Mucosa of descending colon (tissue), 3 donors: ENCODE results near the gene ST6GALNAC1. TPM values are rescaled to one million over a fixed set of nuclear protein-coding genes. Genes with fewer than 3 reads are reported as not detected.

Experiments
- ATAC-seq: fragments of 200-7000 bp; cut with Tn5 transposase; one replicate; pipeline ENCODE4 v1.9.1; 2020; ENCODE audit warnings: mild to moderate bottlenecking, moderate library complexity
- DNase-seq, 3 donors: peaks; one replicate each; pipeline ENCODE4 v3.0.0-alpha.2; 2020
- H3K36me3 ChIP-seq: fragments of 200-600 bp; one replicate; pipeline ENCODE4 v1.8.0; 2021; ENCODE audit warnings: low read depth, mild to moderate bottlenecking
- H3K4me1 ChIP-seq: fragments of 200-600 bp; one replicate; pipeline ENCODE4 v1.8.0; 2021; ENCODE audit warnings: low read depth, mild to moderate bottlenecking
- H3K4me3 ChIP-seq: fragments of 200-600 bp; one replicate; pipeline ENCODE4 v1.8.0; 2021; ENCODE audit warnings: mild to moderate bottlenecking
- H3K9me3 ChIP-seq: fragments of 200-600 bp; one replicate; pipeline ENCODE4 v1.8.0; 2021; ENCODE audit warnings: mild to moderate bottlenecking
- intact Hi-C, 2 donors: fragments of 100-400 bp; cut with DNase I in 1 of 2; cut with micrococcal nuclease in 1 of 2; formaldehyde crosslinking; loops; one replicate each; pipeline versions ENCODE4 v1.11.0 to v1.11.1; 2022; cut with DNase I, micrococcal nuclease
- total RNA-seq, 3 donors: library from RNA; stranded (reverse); fragmentation: NEBNext Ultra II Directional in 2 of 3; extraction: Animal tissue kit (Norgen Biotek cat#: 25700) in 2 of 3; gene quantifications; one replicate each; pipeline versions ENCODE4 v1.2.1 to v1.2.4, GENCODE V29; 2021 to 2023
- TF ChIP-seq, protein P1 (sequence below): fragments of 200-600 bp; IDR thresholded peaks from one replicate; pipeline ENCODE4 v1.8.0; 2022; ENCODE audit warnings: antibody characterized with exemption, mild to moderate bottlenecking
- donor health status: DM: no; HTN: no; CAD: no; lungs with moderate emphysema.
- donor health status: DM: no; HTN: no; CAD: no.
- donor health status: DM: no; HTN: yes; CAD: no.

ST6GALNAC1 gene
- total RNA-seq, 3 donors from 2014 or later: 90.2 to 363 (median 336) TPM

- TF ChIP-seq, protein P1, sequence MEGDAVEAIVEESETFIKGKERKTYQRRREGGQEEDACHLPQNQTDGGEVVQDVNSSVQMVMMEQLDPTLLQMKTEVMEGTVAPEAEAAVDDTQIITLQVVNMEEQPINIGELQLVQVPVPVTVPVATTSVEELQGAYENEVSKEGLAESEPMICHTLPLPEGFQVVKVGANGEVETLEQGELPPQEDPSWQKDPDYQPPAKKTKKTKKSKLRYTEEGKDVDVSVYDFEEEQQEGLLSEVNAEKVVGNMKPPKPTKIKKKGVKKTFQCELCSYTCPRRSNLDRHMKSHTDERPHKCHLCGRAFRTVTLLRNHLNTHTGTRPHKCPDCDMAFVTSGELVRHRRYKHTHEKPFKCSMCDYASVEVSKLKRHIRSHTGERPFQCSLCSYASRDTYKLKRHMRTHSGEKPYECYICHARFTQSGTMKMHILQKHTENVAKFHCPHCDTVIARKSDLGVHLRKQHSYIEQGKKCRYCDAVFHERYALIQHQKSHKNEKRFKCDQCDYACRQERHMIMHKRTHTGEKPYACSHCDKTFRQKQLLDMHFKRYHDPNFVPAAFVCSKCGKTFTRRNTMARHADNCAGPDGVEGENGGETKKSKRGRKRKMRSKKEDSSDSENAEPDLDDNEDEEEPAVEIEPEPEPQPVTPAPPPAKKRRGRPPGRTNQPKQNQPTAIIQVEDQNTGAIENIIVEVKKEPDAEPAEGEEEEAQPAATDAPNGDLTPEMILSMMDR: no peak
- Histone ChIP-seq H3K36me3 (no peaks in the 10 kb centered on the region), H3K9me3 (no peaks in the 10 kb centered on the region), H3K4me3 (no peak overlapping the region), H3K4me1 (no peaks in the 10 kb centered on the region)
- ATAC-seq (no peak), DNase-seq (no peak)
- intact Hi-C loops: no loop called here
These were observed 50.2 kb downstream of the ST6GALNAC1 start for GRCh38 chr17:76593384-76593826.

GRCh38 chr17:76588182-76588581 is 55.4 kb downstream of the ST6GALNAC1 start:
- no peak for DNase-seq
- no peaks in the 10 kb centered on the region for H3K36me3 ChIP-seq
- TF ChIP-seq, protein P1: no peak
- ATAC-seq: no peak
- H3K9me3 ChIP-seq: no peaks in the 10 kb centered on the region
- peaks cover 14% of the 10 kb centered on the region for H3K4me1 ChIP-seq
- intact Hi-C loops: no loop called here
- no peak overlapping the region for H3K4me3 ChIP-seq

DNA sequence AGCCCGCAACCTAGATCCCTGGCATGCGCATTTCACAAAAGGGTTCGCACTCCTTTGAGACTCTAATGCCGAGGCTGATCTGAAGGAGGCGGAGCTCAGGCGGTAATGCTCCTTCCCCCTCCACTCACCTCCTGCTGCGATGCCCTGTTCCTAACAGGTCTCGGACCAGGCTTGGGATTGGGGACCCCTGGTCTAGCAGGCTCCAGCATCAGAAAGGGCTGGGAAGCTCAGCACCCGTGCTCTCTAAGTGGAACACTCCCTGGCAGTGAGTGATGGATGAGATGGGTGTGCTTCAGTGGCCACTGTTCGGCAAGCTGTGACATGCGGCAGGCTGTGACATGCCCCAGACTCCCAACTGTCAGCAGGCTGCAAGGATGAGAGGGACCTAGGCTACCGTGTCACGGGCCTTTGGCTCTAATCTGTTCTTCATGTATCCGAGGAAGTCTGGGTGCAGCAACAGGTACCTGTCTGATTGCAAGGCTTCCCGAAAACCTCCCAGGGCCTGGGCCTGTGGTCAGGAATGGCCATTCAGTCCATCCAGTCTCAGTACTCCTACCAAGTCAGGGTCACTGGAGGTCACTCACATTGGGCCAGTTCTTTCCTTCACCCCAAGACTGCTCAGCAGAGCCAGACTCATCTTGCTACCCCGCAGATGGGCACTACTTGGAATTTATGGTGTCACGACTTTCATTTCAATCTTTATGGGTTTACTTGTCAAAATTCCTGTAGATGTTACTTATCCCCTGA is 56.6 kb downstream of the ST6GALNAC1 start:
- no peak for DNase-seq
- intact Hi-C loops: no loop called here
- H3K9me3 ChIP-seq: no peaks in the 10 kb centered on the region
- peaks cover 14% of the 10 kb centered on the region for H3K4me1 ChIP-seq
- ATAC-seq: no peak
- H3K36me3 ChIP-seq: no peaks in the 10 kb centered on the region
- TF ChIP-seq, protein P1: no peak
- no peak overlapping the region for H3K4me3 ChIP-seq

DNA sequence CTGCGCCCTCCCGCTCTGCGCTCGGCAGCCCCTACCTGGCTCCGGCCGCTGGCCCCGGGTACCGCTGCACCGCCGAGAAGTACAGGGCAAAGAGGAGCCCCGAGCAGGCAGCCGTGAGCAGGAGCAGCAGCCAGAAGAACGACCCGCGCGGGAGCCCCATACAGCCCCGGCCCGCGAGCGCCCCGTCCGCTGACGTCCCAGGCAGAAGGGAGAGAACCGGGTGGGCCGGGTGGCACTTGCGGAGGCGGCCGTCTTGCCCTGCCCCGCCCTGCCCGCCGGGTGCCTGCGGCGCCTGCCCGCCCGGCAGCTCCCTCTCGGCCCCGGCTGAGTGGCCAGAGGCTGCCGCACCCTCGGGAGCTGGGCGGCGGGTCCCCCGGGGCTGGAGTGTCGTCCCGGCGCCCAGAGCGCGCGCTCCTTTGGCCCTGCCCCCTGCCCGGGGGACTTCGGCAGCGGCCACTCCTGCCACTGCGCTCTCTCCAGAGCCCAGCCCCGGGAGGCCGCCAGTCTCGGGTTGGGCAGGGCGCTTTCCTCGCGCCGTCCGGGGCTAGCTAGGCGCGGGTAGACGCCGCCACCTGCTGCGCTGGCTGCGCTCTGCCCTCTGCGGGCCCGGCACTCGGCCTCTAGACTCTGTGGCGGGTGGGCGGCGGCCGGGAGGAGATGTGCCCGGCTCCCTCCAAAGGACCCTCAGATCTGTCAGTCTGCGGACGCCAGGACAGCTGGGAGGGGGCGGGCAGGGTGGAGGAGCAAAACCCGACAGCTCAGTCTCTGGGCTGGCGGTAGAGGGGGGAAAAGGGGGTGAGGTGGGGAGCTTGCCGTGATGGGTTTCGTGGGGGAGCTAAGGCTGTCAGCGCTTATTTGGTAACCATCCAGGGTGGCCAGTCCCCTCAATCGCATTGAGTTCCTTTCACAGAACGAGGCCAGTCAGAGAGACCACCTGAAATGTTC is 57.6 kb downstream of the ST6GALNAC1 start, which contains the start of gene ST6GALNAC2:
Gene ST6GALNAC2 (minus strand): TSS at position 212 of the 945 bp plus-strand sequence. CDS start 52 bp downstream, at position 160.
- TF ChIP-seq, protein P1: no peak
- H3K4me1 ChIP-seq: peaks cover 14% of the 10 kb centered on the region
- DNase-seq (peak; percentile 76 to 86 (median 77)), ATAC-seq (peak; percentile 92)
- intact Hi-C loops: no loop called here
- peak within 1 kb of the TSS; percentile 9 for H3K4me3 ChIP-seq
- H3K9me3 ChIP-seq: no peaks in the 10 kb centered on the region
- no peaks in the 10 kb centered on the region for H3K36me3 ChIP-seq

GRCh38 chr17:76585033-76585648 is 58.4 kb downstream of the ST6GALNAC1 start:
- H3K9me3 ChIP-seq: no peaks in the 10 kb centered on the region
- intact Hi-C loops: no loop called here
- H3K4me1 ChIP-seq: peaks cover 14% of the 10 kb centered on the region
- no peaks in the 10 kb centered on the region for H3K36me3 ChIP-seq
- peak overlapping the region; percentile 9 for H3K4me3 ChIP-seq
- ATAC-seq (peak; percentile 52), DNase-seq (peak in 2 of 3 donors; percentile 41 to 60)
- TF ChIP-seq, protein P1: no peak
